A549 (cell line): Measurements from ENCODE around the gene OR2T35. TPM values are rescaled to one million over a fixed set of nuclear protein-coding genes. Genes with fewer than 3 reads are reported as not detected.
"Not testable (repeated sequence)": the region's sequence is repeated elsewhere in the genome, so short reads cannot be mapped to it uniquely, and the experiment has no call there.

Source experiments
- ATAC-seq, 2 experiments: fragments of 200-7000 bp in 1 of 2; fragments of >200 bp in 1 of 2; cut with Nextera tagmentation in 1 of 2; cut with Tn5 transposase in 1 of 2; 3 replicates each; pipeline versions ENCODE4 v1.8.0 to v1.9.1; 2018 to 2020; ENCODE audit warnings: mild to moderate bottlenecking in 1 of 2, moderate library complexity in 1 of 2
- CTCF ChIA-PET: fragments of 300-600 bp; sonication (Branson Sonifier 250); formaldehyde crosslinking; extraction: SDS; loops from one replicate; lab custom pipeline; 2021; ENCODE audit warnings: antibody characterized with exemption, inconsistent platforms; lab: Yijun Ruan, JAX
- POLR2A ChIA-PET: fragments of 350-600 bp; formaldehyde crosslinking; extraction: SDS; loops from one replicate; lab custom pipeline; 2021; ENCODE audit warnings: antibody characterized with exemption, inconsistent platforms; lab: Yijun Ruan, JAX
- DNase-seq, 2 experiments: peaks; one replicate each; pipeline versions ENCODE4 v3.0.0 to v3.0.0-alpha.2; 2011 to 2016; ENCODE audit warnings: low read depth in 1 of 2, low spot score in 1 of 2
- FAIRE-seq: peaks from 2 replicates; lab custom pipeline; 2011; peaks lifted over from hg19 to GRCh38; lab: Jason Lieb, UNC
- H3K27ac ChIP-seq, 2 experiments: fragments of >200 bp; sonication (Bioruptor Twin); formaldehyde crosslinking; 3 replicates each; pipeline ENCODE4 v1.5.1; 2016 to 2017
- H3K4me1 ChIP-seq: fragments of >200 bp; sonication (Bioruptor Twin); formaldehyde crosslinking; 3 replicates; pipeline ENCODE4 v1.6.1; 2016
- H3K4me2 ChIP-seq: fragments of >200 bp; sonication (Bioruptor Twin); formaldehyde crosslinking; 3 replicates; pipeline ENCODE4 v1.6.1; 2016
- H3K4me3 ChIP-seq: fragments of >200 bp; sonication (Bioruptor Twin); formaldehyde crosslinking; 3 replicates; pipeline ENCODE4 v1.5.1; 2016
- H3K9me3 ChIP-seq: fragments of >200 bp; sonication (Bioruptor Twin); formaldehyde crosslinking; 3 replicates; pipeline ENCODE4 v1.6.1; 2016
- CBX2 ChIP-seq: fragments of 200-600 bp; sonication (generic); IDR thresholded peaks from 2 replicates; pipeline ENCODE4 v1.6.1; 2016; ENCODE audit warnings: low read depth, mild to moderate bottlenecking, borderline replicate concordance
- CHD2 ChIP-seq: fragments of 150-350 bp; IDR thresholded peaks from 2 replicates; pipeline ENCODE4 v1.6.1; 2014; ENCODE audit warnings: low read length; ENCODE audit not compliant: partially characterized antibody
- CTCF ChIP-seq: fragments of >200 bp; sonication (Bioruptor Twin); formaldehyde crosslinking; IDR thresholded peaks from 3 replicates; pipeline ENCODE4 v1.5.1; 2016
- FOSB ChIP-seq: fragments of 250-450 bp; sonication (Bioruptor Pico); IDR thresholded peaks from 2 replicates; pipeline ENCODE4 v1.5.0; 2020; ENCODE audit warnings: mild to moderate bottlenecking, moderate library complexity
- HOXB13 ChIP-seq: fragments of 250-450 bp; sonication (Bioruptor Pico); IDR thresholded peaks from 2 replicates; pipeline ENCODE4 v1.5.0; 2020; ENCODE audit warnings: low read depth, mild to moderate bottlenecking, moderate library complexity
- MAFK ChIP-seq: fragments of 450-650 bp; IDR thresholded peaks from 2 replicates; pipeline ENCODE4 v1.6.1; 2014; ENCODE audit not compliant: partially characterized antibody
- MAX ChIP-seq: IDR thresholded peaks from 2 replicates; pipeline ENCODE4 v1.6.1; 2012
- NFE2L2 ChIP-seq: fragments of 150-350 bp; conservative IDR thresholded peaks from 2 replicates; pipeline ENCODE4 v1.6.1; 2014; ENCODE audit warnings: low read length
- RAD21 ChIP-seq, 2 experiments: fragments of >200 bp in 1 of 2; sonication (Bioruptor Twin) in 1 of 2; formaldehyde crosslinking in 1 of 2; IDR thresholded peaks in 1 of 2; conservative IDR thresholded peaks in 1 of 2; 2 replicates in 1 of 2; 3 replicates in 1 of 2; pipeline ENCODE4 v1.6.1; 2012 to 2018; ENCODE audit warnings: inconsistent platforms in 1 of 2
- RCOR1 ChIP-seq: fragments of 150-350 bp; IDR thresholded peaks from 2 replicates; pipeline ENCODE4 v1.6.1; 2014; ENCODE audit warnings: antibody characterized with exemption, low read length, low read depth
- SMC3 ChIP-seq: fragments of >200 bp; sonication (Bioruptor Twin); formaldehyde crosslinking; IDR thresholded peaks from 3 replicates; pipeline ENCODE4 v1.6.1; 2018; ENCODE audit warnings: inconsistent platforms
- ZFP36 ChIP-seq: fragments of 450-650 bp; IDR thresholded peaks from 2 replicates; pipeline ENCODE4 v1.6.1; 2014; ENCODE audit warnings: borderline replicate concordance; ENCODE audit not compliant: partially characterized antibody
- WGBS: methylation state at CpG from one replicate; pipeline ENCODE4 v1.1.6; 2017; ENCODE audit errors: missing lambda C conversion rate; 5-methylcytosine and 5-hydroxymethylcytosine counted together
- polyA minus RNA-seq: library from RNA; depleted of rRNA, polyadenylated mRNA; stranded (reverse); fragments of >200 nt; gene quantifications from 2 replicates; pipeline ENCODE4 v1.2.3, GENCODE V29; 2011; rRNA and poly(A)+ RNA removed
- polyA plus RNA-seq, 4 experiments: library from polyadenylated mRNA; depleted of rRNA in 3 of 4; stranded (reverse); fragments of >200 nt; fragmentation: RNase III in 1 of 4; extraction: RNeasy Plus Mini Kit Qiagen cat#74134 plus additional on column Dnase treatment in 1 of 4; gene quantifications; 2 replicates in 3 of 4; 3 replicates in 1 of 4; pipeline ENCODE4 v1.2.3, GENCODE V29; 2011 to 2017

OR2T35 gene, protein sequence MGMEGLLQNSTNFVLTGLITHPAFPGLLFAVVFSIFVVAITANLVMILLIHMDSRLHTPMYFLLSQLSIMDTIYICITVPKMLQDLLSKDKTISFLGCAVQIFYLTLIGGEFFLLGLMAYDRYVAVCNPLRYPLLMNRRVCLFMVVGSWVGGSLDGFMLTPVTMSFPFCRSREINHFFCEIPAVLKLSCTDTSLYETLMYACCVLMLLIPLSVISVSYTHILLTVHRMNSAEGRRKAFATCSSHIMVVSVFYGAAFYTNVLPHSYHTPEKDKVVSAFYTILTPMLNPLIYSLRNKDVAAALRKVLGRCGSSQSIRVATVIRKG
- not detected in 2 replicates for polyA plus RNA-seq (2011; rRNA removed)
- polyA plus RNA-seq (2012; cell fraction: cytosol; rRNA removed) = not detected in 2 replicates
- polyA plus RNA-seq (2012; cell fraction: nucleus; rRNA removed) = not detected in 2 replicates
- polyA plus RNA-seq (2017; fragmentation: RNase III; extraction: RNeasy Plus Mini Kit Qiagen cat#74134 plus additional on column Dnase treatment) = not detected in 3 replicates
- not detected in 2 replicates for polyA minus RNA-seq

DNA sequence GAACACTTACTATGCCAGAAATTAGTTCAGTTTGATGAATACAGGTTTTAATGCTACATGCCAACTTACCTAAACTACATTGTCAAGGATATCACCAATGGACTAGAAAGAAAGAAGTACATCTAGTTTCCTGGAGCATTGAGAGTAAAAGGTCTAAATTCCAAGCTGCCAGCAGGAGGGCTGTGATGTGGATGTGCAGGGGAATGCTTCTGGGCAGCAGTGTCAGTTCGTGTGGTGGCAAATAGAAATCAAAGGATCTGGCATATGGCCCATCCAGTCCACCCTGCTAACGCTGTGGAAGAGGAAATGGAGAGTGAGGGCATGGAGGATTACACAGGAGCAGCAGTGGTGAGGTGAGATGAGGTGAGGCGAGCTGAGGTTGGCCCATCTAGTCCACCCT is at the start of gene OR2T35:
OR2T35 (minus strand) TSS at position 101 of the 400 bp plus-strand sequence. CDS start 6,020 bp downstream, outside the sequence.
- DNase-seq, POLR2A ChIA-PET, H3K4me2 ChIP-seq, ATAC-seq, H3K4me3 ChIP-seq, H3K27ac ChIP-seq, H3K4me1 ChIP-seq, CTCF ChIA-PET, H3K9me3 ChIP-seq, FAIRE-seq: not testable (repeated sequence)
- WGBS = 0% methylated on average over 3 of the region's 3 CpGs

DNA sequence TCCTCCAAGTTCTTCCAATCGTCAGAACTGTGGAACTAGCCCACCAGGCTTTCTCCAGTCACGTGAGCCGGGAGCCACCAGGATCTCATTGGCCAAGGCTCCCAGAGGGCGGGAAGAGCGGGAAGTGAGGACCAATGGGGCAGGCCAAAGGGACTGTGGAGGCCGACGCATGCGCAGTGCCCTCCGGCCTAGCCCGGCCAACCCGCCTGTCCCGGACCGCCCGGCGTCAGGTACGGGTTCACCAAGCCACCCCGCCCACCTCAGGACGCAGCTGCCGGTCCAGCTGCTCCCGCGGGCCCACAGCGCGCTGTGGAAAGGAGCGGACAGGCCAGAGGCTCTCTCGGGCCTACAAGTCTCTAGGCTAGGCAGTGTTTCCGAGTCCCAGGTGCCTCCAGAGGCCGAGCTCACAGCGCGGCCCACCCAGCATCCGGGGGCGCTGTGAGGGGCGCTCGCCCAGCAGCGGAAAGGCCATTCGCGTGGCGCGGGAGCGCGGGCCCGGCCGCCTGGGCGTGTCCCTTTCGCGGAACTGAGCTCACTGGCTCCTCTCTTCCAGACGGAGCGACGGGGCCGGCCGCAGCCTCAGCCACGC is 46.6 kb upstream of the OR2T35 start:
- ChIA-PET POLR2A (no interaction called here), CTCF (no interaction called here)
- FAIRE-seq = no peak
- Histone ChIP-seq H3K27ac (no peak overlapping the region), H3K4me3 (no peak overlapping the region), H3K4me1 (no peaks in the 10 kb centered on the region), H3K4me2 (no peak overlapping the region), H3K9me3 (no peaks in the 10 kb centered on the region; the same call in 2 of the 3 replicates)
- no peak for DNase-seq
- ATAC-seq = no peak; a peak in 1 of 6 replicates
- WGBS = 57% methylated on average over 17 of the region's 51 CpGs
- TF ChIP-seq ZFP36 = no peak
- no peak for TF ChIP-seq HOXB13 (CRISPR knock-in tag)

DNA sequence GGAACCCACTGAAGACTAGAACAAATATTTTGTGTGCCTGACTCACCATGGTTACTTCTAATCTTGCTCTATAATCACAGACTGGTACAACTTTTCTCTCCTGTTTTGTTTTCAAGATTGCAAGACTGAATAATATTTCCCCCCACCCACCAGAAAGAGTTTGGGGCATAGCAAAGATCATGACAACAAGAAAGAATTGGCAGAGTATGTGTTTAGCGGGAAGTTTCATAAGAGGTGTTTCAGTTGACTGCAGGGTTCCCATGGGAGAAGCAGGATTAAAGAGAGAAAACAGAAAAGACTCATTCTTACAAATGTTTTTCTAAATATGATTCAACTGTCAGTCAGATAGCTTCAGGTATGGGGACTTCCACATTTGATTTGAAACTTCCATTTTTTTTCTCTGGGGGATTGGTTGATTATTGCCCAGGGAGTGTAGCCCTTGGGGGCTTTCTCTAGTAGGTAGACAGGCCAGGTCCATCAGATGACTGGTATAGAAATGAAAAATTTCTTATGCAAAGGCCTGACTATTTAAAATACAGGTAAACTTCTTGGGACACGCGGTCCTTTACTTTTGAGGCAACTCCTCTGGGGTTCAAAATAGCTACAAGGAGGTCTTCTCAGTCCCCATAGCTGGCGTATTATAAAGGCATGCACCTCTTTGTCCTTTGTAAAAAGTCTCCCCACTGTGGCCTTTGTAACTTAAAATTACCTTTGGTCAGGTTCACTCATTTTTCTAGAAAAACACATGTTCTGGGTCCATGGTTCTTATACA is 43.6 kb upstream of the OR2T35 start:
- Histone ChIP-seq H3K4me3 (no peak overlapping the region), H3K4me2 (no peak overlapping the region)
- no peak for DNase-seq
- CTCF ChIA-PET = no interaction called here
- TF ChIP-seq NFE2L2 (no peak), RCOR1 (no peak), FOSB (CRISPR knock-in tag) (no peak), HOXB13 (CRISPR knock-in tag) (no peak), SMC3 (no peak), MAFK (no peak)
- TF ChIP-seq, all 56 proteins: peak for 0
- Histone ChIP-seq H3K4me1 (no peaks in the 10 kb centered on the region), H3K9me3 (no peaks in the 10 kb centered on the region; the same call in 2 of the 3 replicates), H3K27ac (no peak overlapping the region)
- WGBS = 8% methylated on average over 4 of the region's 4 CpGs
- POLR2A ChIA-PET = no interaction called here
- no peak for FAIRE-seq
- no peak for ATAC-seq

DNA sequence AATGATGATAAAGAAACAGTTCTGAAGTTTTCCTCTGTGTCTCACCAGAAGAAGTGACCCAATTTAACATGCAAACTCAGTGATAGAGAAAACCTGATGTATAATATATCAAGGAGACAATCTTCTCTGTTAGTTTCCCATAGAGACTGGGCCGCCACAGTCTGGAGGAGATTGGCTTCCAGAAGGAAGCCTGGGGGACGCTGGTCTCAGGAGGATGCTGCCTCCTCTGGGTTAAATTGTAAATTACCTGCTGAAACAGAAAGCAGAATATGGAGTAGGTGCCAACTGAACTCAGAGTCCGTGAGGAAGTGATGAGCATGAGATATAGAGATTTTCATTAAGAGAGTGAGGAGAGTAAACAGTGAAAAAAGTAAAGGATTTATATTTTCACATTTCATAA is 41.7 kb upstream of the OR2T35 start:
- no peaks in the 10 kb centered on the region; the same call in 2 of the 3 replicates for H3K9me3 ChIP-seq
- WGBS = 4% methylated on average over 3 of the region's 3 CpGs
- no peak for FAIRE-seq
- no peak overlapping the region for H3K27ac ChIP-seq
- H3K4me1 ChIP-seq = no peaks in the 10 kb centered on the region
- no peak overlapping the region for H3K4me2 ChIP-seq
- peak in 1 of 2 experiments; percentile 13 for DNase-seq
- ChIA-PET POLR2A (interaction anchor here (0.6 kb wide), 1 partner anchor 1249 kb away, joined by 4 read pairs; no protein-coding TSS in a partner anchor), CTCF (interaction anchor here (1.1 kb wide), 1 partner anchor 45 kb away, joined by 4 read pairs; no protein-coding TSS in a partner anchor)
- ATAC-seq = peak; percentile 56 to 82; a peak in 4 of 6 replicates
- TF ChIP-seq RAD21 (conservative IDR thresholded peaks at IDR 0.05 in 1 of 2, IDR thresholded peaks at IDR 0.05 in 1 of 2) (peak in 1 of 2 experiments; percentile 42; a peak in 2 of 5 replicates), CHD2 (no peak), MAX (no peak), CTCF (peak; percentile 14; the same call in 1 of the 3 replicates), CBX2 (no peak)
- H3K4me3 ChIP-seq = no peak overlapping the region
